ENCODE results near the gene ASIC4.

DNA sequence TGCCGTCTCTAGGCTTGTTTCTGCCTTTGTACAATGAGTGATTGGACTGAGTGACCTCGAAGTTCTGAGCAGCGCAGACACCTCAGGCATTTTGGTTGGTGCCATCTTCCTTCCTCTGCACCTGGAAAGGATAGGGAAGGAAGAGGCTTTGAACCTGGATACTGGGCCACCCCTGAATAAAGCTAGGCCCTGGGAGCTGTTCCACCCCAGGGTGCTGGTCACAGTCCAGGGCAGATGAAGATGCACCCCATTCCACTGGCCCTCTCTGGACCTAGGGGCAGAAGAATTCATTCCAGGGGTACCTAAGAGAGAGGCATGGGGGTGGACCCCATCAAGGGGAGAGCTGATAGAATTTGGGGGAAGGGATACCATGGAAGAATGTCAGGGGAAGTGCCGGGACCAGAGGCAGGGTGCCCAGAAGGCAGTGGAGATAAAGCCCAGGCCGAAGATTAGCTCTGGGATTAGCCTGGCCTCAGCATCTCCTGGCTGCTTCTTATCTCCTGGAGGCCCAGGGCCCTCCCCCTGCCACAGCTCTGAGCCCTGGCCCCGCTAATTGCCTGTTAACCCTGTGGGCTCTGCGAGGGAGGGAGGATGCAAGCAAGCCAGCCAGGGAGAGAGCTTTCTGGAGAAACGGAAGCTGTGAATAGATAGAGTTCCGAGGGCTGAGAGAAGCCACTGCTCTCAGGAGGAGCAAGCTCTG is 11.4 kb downstream of the ASIC4 start:
- TF ChIP-seq ZNF335 (CRISPR knock-in tag; IDR thresholded peaks at IDR 0.05), result no peak
- TF ChIP-seq, protein P1, sequence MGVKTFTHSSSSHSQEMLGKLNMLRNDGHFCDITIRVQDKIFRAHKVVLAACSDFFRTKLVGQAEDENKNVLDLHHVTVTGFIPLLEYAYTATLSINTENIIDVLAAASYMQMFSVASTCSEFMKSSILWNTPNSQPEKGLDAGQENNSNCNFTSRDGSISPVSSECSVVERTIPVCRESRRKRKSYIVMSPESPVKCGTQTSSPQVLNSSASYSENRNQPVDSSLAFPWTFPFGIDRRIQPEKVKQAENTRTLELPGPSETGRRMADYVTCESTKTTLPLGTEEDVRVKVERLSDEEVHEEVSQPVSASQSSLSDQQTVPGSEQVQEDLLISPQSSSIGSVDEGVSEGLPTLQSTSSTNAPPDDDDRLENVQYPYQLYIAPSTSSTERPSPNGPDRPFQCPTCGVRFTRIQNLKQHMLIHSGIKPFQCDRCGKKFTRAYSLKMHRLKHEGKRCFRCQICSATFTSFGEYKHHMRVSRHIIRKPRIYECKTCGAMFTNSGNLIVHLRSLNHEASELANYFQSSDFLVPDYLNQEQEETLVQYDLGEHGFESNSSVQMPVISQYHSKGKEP (CRISPR knock-in tag; IDR thresholded peaks at IDR 0.05), result no peak
- TF ChIP-seq DR1 (CRISPR knock-in tag; IDR thresholded peaks at IDR 0.05), result no peak
- TF ChIP-seq HDAC1 (CRISPR knock-in tag; IDR thresholded peaks at IDR 0.05), result no peak
- TF ChIP-seq POLR2A (IDR thresholded peaks at IDR 0.05; ENCODE audit: insufficient read depth in 1 of 2, low read depth in 2 of 2, low read length in 2 of 2), result no peak
- no peak for TF ChIP-seq NFYB (CRISPR knock-in tag; IDR thresholded peaks at IDR 0.05)
- no peak for TF ChIP-seq CTCF (CRISPR knock-in tag; IDR thresholded peaks at IDR 0.05)
- no peak for TF ChIP-seq EZH2 (conservative IDR thresholded peaks at IDR 0.05; ENCODE audit: low read depth, low read length)
- no peak for TF ChIP-seq FOXK2 (IDR thresholded peaks at IDR 0.05)
- TF ChIP-seq AHR (CRISPR knock-in tag; IDR thresholded peaks at IDR 0.05), result no peak
- no peak for TF ChIP-seq CERS6 (CRISPR knock-in tag; IDR thresholded peaks at IDR 0.05)

Measured in HepG2 (cell line).